KG1 (cell line): ENCODE results near the gene POC1B.

ENCODE experiments used
- DNase-seq: peaks from one replicate; lab custom pipeline; 2025; lab: John Stamatoyannopoulos, UW

Gene POC1B

DNA sequence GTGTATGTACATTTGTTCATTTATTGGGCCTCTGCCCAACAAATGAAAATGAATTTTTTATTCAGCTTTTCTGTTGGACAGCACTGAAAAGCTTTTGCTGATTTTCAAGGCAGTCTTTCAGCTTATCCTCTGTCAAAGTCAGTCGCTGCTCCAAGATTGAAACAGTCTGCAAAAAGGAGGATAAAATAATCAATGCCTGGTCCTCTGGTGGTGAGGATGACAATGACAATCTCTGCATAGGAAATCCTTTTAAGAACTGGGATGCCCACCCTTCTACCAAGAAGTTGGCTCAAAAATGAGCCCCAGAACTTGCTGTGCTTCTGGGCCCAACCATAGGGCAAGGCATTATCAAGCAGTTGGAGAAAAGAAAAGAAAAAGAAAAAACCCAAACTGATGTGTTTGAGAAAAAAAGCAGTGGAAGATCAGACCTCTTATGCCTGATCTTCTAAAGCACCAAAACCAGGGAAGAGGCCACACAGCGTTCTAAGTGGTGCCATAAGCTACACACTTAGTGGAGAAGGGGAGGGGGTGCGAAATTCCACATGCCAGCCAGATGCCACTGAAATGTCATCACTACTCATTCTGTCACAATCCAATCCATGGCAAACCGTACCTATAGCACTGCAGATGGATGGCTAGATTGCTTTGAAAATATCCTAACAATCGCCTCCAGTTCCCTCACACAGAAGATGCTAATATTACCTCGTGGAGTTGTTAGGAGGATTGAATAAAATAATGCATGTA is 104.6 kb downstream of the POC1B start:
- no peak for DNase-seq

DNA sequence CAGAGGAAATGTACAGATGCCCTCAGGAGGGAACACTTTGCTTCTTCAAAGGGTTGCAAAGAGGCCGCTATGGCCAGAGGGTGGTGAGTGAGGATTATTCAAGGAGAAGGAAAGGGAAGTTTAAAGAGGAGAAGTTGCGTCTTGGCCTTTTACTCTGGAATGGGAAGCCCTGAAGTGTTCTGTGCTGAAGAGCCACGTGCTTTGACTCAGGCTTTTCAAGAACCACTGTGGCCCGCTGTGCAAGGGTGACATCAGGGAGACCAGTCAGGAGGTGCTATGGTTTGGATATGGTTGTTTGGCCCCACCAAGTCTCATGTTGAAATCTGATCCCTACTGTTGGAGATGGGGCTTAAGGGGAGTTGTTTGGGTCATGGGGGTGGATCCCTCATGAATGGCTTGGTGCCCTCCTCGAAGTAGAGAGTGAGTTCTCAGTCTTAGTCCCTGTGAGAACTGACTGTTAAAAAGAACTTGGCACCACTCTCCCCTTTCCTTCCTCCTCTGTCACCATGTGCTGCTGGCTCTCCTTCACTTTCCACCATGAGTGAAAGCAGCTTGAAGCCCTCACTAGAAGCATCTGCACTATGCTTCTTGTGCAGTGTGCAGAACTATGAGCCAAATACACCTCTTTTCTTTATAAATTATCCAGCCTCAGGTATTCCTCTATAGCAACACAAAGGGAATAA is 107.5 kb downstream of the POC1B start:
- DNase-seq: no peak

DNA sequence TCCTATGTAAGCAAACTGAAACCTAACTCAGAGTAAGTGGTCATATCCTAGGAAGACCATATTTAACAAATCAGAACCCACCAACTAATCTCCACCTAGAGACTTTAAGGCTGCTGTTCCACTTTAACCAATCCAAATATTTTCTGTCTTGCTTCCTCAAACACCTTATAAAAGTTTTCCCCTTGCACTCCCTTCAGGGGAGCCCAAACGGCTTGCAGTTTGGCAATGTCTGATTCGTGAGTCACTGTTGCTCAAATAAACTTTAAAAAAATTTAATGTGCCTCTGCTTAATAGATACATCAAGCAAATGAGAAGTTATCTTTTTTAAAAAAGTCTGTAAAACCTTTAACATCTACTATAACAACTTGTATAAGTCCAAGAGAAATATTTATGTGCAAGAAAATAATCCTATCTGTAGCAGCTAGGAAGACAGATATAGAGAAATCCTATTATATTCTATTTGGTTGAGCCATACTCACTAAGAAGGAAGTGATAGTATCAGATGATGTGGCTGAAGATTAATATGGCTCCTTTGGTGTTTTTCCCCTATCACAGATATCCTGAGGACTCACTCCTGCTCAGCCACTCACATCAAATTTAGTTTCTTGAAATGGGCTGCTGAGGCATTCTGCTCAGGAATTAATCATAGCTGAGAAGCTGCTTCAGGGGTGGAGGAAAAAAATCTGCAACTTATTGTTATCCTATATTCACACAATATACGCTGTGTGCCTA is 108.4 kb downstream of the POC1B start:
- DNase-seq: no peak

DNA sequence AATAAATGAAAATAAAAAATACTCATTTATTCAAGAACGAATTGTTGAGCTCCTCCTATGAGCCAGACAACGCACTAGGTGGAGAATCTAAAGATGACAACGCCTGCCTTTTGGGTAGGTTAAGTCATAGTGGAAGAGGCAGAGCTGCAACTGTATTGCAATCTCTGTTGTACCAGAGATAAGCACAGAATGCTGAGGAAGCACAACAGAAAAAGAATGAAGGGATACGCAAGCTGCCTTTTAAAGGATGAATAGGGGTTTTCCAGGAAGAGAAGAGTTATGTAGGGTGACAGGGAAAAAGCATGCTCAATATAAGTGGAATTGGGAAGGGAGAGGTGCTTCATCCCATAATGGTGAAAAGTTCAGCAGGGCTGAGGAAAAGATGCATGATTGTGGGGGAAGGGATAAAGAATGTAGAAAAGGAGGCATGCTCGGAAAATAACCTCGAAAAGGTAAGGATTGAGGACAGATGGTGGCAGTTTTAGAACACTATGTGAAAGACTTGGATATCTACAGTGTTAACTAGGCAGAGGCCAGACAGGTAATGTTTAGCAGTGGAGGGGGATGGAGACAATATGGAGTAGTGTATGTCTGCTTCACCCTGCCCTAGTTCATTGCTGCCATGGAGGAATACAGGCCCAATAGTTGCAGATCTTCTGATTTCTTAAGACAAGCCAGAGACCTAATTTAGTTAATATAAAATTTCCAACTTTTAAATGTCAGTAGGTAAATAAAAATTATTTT is 109.6 kb downstream of the POC1B start:
- DNase-seq: no peak

DNA sequence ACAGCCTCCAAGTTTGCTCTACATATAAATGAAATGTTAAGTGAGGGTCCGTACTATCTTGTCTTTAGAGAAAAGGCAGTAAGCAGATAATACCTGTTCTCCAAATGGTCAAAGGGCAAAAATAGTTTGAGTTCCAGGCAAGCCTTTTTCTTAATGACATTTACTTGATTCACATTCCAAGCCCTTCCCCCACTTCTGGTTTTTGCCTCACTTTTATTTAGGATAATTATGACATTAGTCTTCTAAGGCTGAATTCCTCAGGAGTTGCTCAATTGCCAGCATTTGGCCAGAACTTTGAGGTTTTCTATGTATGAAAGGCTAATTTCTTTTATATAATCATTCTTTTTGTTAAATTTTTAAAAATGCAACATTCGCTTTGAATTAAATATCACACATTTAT is 111.0 kb downstream of the POC1B start:
- DNase-seq: no peak

DNA sequence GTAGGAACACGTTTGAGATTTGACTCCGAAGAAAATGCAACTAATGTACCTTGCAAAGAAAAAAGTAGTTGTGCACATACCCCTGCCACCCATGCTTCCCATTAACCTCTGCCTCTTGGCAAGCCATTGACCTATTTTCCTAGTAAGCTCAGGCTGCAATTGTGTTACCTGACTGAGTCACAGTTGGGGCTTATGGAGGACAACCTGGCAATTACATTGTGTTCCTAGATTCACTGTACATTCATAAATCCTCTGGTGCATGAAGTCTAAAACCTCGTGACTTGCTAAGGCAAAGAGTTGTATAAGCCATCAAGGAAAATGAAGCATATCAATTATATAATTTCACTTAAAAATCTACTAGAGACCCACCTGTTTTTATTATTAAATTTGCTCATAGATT is 111.5 kb downstream of the POC1B start:
- DNase-seq: no peak

DNA sequence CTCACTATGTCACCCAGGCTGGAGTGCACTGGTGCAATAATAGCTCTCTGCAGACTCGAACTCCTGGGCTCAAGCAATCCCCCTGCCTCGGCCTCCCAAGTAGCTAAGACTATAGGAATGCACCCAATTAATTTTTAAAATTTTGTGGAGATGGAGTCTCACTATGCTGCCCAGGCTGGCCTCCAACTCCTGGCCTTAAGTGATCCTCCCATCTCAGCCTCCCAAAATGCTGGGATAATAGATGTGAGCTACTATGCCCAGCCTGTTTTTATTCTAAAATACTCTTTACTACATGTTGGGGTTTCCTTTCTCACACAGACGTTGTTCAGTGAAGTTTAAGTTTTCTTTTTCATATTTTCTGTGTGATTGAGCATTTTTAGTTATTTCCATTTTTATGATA is 112.6 kb downstream of the POC1B start:
- no peak for DNase-seq

DNA sequence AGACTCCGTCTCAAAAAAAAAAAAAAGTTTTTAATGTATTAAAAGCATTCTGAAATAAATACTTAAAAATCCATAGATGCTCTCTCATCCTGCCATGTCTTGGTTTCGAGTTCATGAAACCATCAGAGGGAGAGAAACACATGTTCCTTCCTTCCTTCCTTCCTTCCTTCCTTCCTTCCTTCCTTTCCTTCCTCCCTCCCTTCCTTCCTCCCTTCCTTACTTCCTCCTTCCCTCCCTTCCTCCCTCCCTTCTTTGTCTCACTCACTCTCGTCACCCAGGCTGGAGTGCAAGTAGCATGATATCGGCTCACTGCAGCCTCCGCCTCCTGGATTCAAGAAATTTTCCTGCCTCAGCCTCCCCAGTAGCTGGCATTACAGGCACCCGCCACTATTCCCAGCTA is 113.2 kb downstream of the POC1B start:
- no peak for DNase-seq

DNA sequence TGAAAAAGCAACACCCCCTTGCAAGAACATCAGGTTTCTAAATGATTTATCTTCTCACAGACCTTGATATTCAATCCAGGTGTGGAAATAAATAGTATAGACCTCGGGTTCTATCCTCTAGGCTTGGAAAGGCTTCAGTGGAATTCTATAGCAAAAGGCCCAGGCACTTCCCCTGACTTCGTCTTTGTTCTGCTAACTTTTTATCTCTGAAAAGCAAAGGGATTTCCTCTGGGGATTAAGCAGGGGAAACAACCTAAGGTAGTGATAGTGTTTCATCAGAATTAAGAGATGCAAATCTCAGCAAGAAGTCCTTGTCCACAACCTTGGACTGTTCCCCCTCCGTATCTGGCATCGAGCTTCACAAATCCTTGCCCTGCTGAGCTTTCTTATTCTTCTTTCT is 114.0 kb downstream of the POC1B start:
- no peak for DNase-seq

DNA sequence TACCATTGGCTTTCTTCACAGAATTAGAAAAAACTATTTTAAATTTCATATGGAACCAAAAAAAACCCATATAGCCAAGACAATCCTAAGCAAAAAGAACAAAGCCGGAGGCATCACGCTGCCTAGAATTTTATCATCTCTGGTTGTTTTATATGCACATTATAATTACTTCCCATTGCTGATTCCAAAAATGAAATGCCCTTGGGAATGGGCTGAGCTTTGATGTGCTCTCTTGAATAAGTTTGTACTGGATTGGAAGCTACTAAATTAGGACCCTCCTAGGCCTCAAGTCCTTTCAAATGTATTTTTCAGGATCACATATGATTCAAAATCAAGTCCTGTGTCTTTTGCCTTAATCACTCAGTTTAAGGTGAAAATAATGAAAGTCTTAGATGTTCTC is 114.6 kb downstream of the POC1B start:
- no peak for DNase-seq

DNA sequence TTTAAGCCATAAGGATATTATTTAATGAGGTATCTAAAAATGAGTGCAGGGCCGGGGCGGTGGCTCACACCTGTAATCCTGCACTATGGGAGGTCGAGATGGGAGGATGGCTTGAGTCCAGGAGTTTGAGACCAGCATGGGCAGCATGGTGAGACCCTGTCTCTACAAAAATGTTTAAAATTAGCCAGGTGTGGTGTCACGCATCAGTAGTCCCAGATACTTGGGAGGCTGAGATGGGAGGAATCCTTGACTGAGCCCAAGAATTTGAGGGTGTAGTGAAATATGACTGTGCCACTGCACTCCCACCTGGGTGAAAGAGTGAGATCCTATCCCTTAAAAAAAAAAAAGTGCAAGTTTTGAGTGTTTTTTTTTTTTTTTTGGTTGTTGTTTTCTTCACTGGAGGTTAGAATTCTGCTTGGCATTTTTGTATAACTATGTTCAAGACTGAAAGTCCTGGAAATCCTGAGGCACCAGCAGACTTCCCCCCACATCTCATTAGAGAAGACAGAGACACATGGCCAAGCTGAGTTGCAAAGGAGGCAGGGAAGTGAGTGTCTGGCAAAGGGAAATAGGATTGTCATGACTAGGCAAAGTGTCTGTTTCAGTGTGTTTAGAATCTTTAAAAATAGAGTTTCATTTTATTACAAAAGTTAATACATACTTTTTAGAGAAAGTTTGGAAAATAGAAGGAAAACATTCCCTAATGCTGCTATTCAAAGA is 120.1 kb downstream of the POC1B start:
- no peak for DNase-seq

DNA sequence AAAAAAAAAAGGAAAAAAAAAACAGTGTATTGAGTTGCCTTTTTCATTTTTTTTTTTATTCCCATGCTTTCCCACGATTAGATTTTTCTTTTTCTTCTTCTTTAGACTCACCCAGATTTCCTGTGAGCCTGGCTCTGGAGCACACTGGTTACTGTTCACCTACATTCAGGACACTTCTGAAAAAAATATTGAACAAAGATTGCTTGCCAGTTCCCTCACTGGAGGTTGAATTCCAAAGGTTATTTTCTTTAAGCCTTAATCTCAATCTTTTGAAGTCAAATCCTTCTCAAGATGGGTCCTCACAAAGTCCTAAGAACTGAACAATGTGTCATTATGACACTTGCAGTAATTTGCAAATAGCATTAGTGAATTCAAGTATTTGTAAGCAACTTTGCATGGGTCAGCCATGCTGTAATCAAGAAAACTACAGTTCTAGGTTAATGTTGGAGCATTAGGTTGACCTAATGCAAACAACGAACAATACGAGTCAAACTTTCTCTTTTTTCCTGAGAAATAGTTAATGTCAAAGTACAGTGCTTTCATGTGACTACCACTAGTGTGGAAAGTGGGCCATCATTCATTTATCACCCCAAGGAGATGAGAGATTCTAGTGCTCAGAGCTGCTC is 124.3 kb downstream of the POC1B start:
- no peak for DNase-seq

DNA sequence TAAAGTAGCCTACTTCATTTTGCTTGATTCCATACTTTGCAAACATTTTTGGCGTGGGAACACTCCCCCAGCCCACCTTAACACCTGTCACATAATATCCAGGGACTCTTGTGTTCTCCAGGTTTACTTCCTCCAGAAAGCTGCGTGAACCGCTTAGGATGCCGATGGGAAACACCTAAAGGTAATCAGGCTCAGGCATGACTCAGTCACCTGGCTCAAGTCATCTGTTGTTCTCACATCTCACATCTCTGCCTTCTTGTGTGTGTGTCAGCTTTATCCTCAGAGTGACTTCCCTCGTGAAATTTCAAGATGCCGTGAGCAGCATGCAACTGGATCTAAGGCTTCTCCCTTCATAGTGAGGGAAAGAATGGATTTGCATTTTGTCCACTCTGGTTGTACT is 125.4 kb downstream of the POC1B start:
- no peak for DNase-seq

DNA sequence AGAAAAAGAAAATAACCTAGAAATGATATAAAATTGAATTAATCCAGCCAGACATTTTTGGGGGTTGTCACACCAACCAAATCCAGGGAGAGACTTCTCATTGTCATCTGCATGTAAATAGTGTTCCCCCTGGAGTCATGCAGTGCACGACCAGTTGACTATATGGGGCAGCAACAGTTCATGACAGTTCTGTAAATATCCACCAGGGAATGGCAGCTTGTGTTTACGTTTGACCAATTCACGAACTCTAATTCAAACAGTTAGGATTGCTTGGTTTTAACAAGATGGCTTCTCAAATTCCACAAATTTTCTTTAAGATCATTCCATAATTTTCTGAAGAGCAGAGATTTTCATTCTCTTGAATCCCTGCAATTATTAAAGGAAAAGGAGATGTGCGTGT is 130.1 kb downstream of the POC1B start:
- DNase-seq: no peak

DNA sequence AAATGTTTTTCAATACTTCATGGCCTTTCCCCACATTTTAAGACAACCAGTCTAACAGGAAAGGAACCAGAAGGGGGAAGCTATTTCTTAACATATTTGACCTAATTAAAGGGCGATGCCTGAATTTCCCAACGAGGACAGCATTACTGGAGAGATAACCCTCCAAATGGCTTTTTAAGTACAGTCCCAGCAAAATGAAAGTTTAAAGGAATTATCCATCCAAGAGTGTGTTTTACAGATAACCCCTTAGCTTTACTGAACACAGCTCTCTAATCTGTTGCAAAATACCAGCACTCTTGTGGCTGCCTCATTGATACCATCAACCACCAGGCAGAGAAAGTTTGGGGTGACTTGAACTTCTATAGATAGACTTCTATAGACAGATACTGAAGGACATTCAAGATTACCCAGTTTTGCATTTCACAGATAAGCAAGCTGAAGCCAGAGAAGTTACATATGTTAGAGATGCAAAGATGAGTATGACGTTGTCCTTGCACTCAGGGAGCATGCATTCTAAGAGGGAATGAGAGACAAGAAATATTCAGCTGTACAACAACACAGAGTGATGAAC is 132.2 kb downstream of the POC1B start:
- no peak for DNase-seq

DNA sequence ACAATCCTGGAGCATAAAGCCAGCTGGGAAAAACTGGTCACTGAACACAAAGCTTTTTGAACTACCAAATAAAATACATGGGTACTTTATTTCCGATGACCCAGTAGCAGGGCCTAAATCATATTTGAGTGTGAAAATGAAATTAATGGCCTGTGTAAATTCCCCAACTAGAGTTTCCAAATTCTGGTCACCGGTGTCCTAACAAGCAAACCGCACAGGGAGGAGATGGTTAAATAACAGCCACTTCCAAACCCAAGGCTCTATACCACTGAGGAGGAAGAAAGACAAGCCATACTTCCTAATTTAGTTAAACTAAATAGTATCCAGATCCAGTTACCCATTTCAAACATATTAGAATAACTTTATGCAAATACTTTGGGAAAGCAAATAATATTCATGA is 133.5 kb downstream of the POC1B start:
- DNase-seq: no peak

DNA sequence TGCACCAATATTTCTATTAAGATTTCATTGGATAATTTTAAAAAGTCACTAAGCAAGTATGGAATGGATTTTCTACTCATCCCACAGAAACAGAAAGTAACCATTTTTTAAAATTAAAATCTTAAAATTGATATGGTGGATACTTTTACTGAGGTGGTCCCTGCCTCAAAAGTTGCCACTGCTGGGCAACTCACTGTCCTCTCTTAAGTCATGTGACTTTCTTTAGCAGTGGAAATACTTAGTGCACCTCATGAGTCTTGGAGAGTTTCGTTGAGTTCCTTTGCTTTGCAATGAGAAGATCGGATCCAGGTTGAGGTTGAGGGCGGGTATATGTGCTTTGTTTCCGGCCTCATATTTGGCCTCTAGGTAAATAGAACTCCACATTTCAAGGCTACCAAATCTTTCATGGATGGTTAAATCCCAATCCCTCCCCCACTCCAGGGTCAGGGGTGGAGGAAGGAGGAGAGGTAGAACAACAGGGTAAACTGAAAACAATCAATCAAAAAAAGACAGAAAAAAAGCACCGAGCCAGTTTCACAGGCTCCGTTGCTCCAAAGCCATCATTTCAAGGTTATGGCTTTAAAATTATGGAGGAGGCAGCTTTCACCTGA is 134.0 kb downstream of the POC1B start:
- no peak for DNase-seq

DNA sequence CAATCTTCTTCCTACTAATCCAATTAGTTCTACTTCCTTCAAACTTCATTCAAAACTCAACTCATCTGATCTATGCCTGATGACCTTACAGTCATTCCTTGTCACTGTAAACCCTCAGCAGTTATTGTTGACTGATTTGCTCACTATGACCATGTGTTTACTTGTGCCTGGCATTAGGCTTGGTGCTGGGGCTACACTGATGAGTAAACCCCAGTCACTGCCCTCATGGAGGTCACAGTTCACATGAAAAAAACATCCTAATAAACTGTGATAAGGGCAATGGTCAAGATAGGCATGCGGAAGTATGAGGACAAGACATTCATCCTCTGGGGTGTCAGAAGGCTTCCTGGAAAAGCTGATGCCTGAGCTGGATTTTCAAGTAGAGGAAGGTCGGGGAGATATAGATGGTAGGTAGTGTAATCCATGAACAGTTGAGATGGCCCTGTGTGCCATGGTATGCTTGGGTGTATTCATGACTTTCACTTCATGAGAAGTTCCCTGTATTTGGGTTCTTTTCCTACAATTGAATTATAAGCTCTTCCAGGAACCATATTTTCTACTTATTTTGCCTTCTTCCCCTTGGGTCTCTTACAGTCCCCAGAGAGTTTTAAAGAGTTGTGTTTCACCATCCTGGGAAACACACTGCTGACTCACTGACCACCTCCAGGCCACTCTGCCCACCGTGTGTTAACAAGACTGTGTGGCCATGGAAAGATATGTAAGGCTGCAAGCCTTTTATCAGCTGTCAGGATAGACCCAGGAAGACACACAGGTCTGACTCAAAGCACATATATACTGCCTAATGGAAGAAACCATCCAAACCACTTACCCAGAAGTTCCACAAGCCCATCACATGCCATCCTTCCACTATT is 134.8 kb downstream of the POC1B start:
- DNase-seq: no peak
